Testis (tissue), 2 donors: Measurements from ENCODE around the gene POR.

Source experiments
- POLR2A ChIP-seq: fragments of 450-650 bp; IDR thresholded peaks from one replicate; pipeline ENCODE4 v1.6.1; 2017; ENCODE audit warnings: antibody characterized with exemption, mild to moderate bottlenecking, moderate library complexity
- TF ChIP-seq, protein P1 (sequence below), 3 experiments: fragments of 450-650 bp in 2 of 3; fragments of 200-600 bp in 1 of 3; sonication (generic) in 1 of 3; IDR thresholded peaks; one replicate each; pipeline ENCODE4 v1.5.1; 2016 to 2019; ENCODE audit warnings: antibody characterized with exemption in 3 of 3, mild to moderate bottlenecking in 2 of 3, moderate library complexity in 1 of 3

DNA sequence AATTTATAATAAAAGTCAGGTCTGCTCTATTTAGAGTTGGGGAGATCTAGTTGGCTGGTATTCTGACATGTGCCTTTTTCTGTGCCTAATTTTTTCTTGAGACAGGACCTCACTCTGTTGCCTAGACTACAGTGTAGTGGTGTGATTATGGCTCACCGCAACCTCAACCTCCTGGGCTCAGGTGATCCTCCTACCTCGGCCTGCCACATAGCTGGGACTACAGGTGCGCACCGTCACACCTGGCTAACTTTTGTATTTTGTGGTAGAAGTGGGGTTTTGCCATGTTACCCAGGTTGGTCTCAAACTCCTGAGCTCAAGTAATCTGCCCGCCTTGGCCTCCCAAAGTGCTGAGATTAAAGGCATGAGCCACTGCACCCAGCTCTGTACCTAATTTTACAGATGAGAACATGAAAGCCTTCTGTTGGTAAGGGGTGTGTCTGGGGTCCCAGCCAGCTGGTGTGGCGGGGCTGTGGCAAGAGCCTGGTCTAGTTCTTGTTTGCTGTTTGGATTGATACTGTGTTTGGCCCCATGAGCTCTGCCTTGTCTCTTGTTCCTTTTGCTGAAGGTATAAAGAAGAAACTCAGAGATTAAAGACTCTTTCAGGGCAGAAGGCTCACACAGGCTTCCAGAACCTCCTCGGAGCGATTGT lies 31.4 kb downstream of the POR start:
- TF ChIP-seq, protein P1, sequence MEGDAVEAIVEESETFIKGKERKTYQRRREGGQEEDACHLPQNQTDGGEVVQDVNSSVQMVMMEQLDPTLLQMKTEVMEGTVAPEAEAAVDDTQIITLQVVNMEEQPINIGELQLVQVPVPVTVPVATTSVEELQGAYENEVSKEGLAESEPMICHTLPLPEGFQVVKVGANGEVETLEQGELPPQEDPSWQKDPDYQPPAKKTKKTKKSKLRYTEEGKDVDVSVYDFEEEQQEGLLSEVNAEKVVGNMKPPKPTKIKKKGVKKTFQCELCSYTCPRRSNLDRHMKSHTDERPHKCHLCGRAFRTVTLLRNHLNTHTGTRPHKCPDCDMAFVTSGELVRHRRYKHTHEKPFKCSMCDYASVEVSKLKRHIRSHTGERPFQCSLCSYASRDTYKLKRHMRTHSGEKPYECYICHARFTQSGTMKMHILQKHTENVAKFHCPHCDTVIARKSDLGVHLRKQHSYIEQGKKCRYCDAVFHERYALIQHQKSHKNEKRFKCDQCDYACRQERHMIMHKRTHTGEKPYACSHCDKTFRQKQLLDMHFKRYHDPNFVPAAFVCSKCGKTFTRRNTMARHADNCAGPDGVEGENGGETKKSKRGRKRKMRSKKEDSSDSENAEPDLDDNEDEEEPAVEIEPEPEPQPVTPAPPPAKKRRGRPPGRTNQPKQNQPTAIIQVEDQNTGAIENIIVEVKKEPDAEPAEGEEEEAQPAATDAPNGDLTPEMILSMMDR (IDR thresholded peaks at IDR 0.05), result no peak
- TF ChIP-seq POLR2A, result no peak
